Small intestine (tissue), 7 donors: Measurements from ENCODE around the gene MMP24OS. TPM values are rescaled to one million over a fixed set of nuclear protein-coding genes. Genes with fewer than 3 reads are reported as not detected.

Experiments used
- DNase-seq, 2 donors: peaks; one replicate each; pipeline versions ENCODE4 v3.0.0 to v3.0.0-alpha.2; 2013
- FAIRE-seq: peaks from 2 replicates; lab custom pipeline; 2012; peaks lifted over from hg19 to GRCh38; lab: Jason Lieb, UNC
- H3K27ac ChIP-seq, 3 donors: one replicate each; pipeline ENCODE4 v1.5.1; 2013; ENCODE audit warnings: low read length in 2 of 3, mild to moderate bottlenecking in 2 of 3, control low read depth in 1 of 3, inconsistent platforms in 1 of 3, low read depth in 1 of 3, moderate library complexity in 1 of 3
- H3K27me3 ChIP-seq, 3 donors: one replicate each; pipeline ENCODE4 v1.6.1; 2013; ENCODE audit warnings: low read length in 3 of 3, inconsistent platforms in 1 of 3; ENCODE audit not compliant: control insufficient read depth in 3 of 3, insufficient read depth in 3 of 3
- H3K36me3 ChIP-seq, 3 donors: one replicate each; pipeline ENCODE4 v1.6.1; 2013; ENCODE audit warnings: low read length in 3 of 3, inconsistent platforms in 1 of 3, low read depth in 1 of 3, mild to moderate bottlenecking in 1 of 3, moderate library complexity in 1 of 3; ENCODE audit not compliant: control insufficient read depth in 3 of 3, insufficient read depth in 2 of 3
- H3K4me1 ChIP-seq, 3 donors: one replicate each; pipeline ENCODE4 v1.6.1; 2013; ENCODE audit warnings: low read length in 2 of 3, inconsistent platforms in 1 of 3, low read depth in 1 of 3, mild to moderate bottlenecking in 1 of 3, moderate library complexity in 1 of 3; ENCODE audit not compliant: control insufficient read depth in 3 of 3, insufficient read depth in 2 of 3
- H3K4me3 ChIP-seq, 3 donors: one replicate each; pipeline ENCODE4 v1.5.1; 2013; ENCODE audit warnings: low read length in 3 of 3, control low read depth in 1 of 3, inconsistent platforms in 1 of 3, low read depth in 1 of 3, mild to moderate bottlenecking in 1 of 3, moderate library complexity in 1 of 3
- H3K9me3 ChIP-seq, 2 donors: one replicate each; pipeline ENCODE4 v1.6.1; 2013; ENCODE audit warnings: low read depth in 1 of 2, low read length in 1 of 2; ENCODE audit not compliant: control insufficient read depth in 2 of 2, insufficient read depth in 1 of 2
- WGBS, 3 donors: extraction: QIAGEN DNeasy Blood & Tissue Kit; methylation state at CpG; one replicate each; pipeline ENCODE4 v1.1.7; 2013; 5-methylcytosine and 5-hydroxymethylcytosine counted together
- polyA plus RNA-seq, 4 donors: library from polyadenylated mRNA; stranded (reverse) in 3 of 4; unstranded in 1 of 4; fragments of 200-250 nt in 3 of 4; fragments of 120-200 nt in 1 of 4; gene quantifications; one replicate each; pipeline versions ENCODE4 v1.2.1 to v1.2.3, GENCODE V29; 2013
- donor health status: healthy with polysubstance abuse.
- donor health status: control.
- donor health status: control.
- donor health status: Bipolar disorder and iron deficiency.
- donor health status: healthy.

Gene MMP24OS
- polyA plus RNA-seq, 4 donors, result 28.4 to 88.8 (median 56.3) TPM

- FAIRE-seq (no peak), DNase-seq (no peak)
- 9 to 10% (median 10%) methylated on average over 10 of the region's 10 CpGs for WGBS, 3 donors
- Histone ChIP-seq H3K36me3 (peaks cover 9 to 87% (median 15%) of the 10 kb centered on the region in 3 donors), H3K4me1 (peaks cover 0 to 10% (median 0%) of the 10 kb centered on the region in 3 donors), H3K27ac (peak overlapping the region; percentile 82 to 96 (median 96)), H3K4me3 (peak overlapping the region; percentile 39 to 73 (median 72)), H3K9me3 (no peaks in the 10 kb centered on the region), H3K27me3 (no peaks in the 10 kb centered on the region)
These were observed 795 bp downstream of the MMP24OS start for GRCh38 chr20:35277127-35277526.

GRCh38 chr20:35276408-35276807, 1.5 kb downstream of the MMP24OS start:
- H3K27ac ChIP-seq, result no peak overlapping the region
- DNase-seq (no peak), FAIRE-seq (no peak)
- H3K9me3 ChIP-seq, result no peaks in the 10 kb centered on the region
- peaks cover 9 to 85% (median 15%) of the 10 kb centered on the region in 3 donors for H3K36me3 ChIP-seq
- 88 to 93% (median 93%) methylated on average over 6 of the region's 6 CpGs for WGBS, 3 donors
- peak overlapping the region in 1 of 3 donors; percentile 73 for H3K4me3 ChIP-seq
- no peaks in the 10 kb centered on the region for H3K27me3 ChIP-seq
- H3K4me1 ChIP-seq, result peaks cover 0 to 10% (median 0%) of the 10 kb centered on the region in 3 donors

DNA sequence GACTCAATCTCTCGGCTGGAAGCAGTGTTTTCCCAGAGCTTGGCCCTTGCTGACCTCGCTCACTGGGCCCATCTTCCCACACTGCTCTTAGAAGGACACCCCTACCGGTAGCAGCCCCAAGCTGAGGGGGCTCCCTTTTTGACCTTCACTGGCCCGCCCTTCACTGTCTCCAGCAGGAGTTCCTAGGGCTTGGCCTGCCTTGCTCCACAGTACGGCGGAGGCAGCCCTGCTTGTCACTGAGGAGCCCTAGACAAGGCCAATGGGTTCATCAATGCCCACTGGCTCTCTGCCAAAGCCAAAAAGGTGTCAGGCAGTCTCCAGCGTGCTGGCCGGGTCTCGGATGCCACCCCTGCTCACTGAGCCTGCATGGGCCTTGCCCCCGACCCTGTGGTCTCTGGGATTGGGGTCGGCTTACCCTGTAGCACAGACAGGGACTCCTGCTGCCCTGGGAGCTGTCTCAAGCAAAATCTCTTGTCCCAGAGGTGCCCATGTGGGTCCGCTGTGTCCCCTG, 2.1 kb downstream of the MMP24OS start:
- H3K4me3 ChIP-seq, result no peak overlapping the region
- no peaks in the 10 kb centered on the region for H3K27me3 ChIP-seq
- no peak for DNase-seq
- FAIRE-seq, result no peak
- H3K4me1 ChIP-seq, result peaks cover 0 to 10% (median 0%) of the 10 kb centered on the region in 3 donors
- H3K9me3 ChIP-seq, result no peaks in the 10 kb centered on the region
- no peak overlapping the region for H3K27ac ChIP-seq
- peaks cover 9 to 86% (median 14%) of the 10 kb centered on the region in 3 donors for H3K36me3 ChIP-seq
- WGBS, 3 donors, result 89 to 93% (median 92%) methylated on average over 12 of the region's 12 CpGs

GRCh38 chr20:35274172-35275092, 3.5 kb downstream of the MMP24OS start:
- Histone ChIP-seq H3K27me3 (no peaks in the 10 kb centered on the region), H3K4me1 (peaks cover 0 to 12% (median 0%) of the 10 kb centered on the region in 3 donors), H3K36me3 (peaks cover 1 to 86% (median 6%) of the 10 kb centered on the region in 3 donors), H3K4me3 (no peak overlapping the region), H3K27ac (no peak overlapping the region), H3K9me3 (no peaks in the 10 kb centered on the region)
- WGBS, 3 donors, result 90 to 94% (median 93%) methylated on average over 23 to 24 of the region's 24 CpGs
- FAIRE-seq (no peak), DNase-seq (no peak)

DNA sequence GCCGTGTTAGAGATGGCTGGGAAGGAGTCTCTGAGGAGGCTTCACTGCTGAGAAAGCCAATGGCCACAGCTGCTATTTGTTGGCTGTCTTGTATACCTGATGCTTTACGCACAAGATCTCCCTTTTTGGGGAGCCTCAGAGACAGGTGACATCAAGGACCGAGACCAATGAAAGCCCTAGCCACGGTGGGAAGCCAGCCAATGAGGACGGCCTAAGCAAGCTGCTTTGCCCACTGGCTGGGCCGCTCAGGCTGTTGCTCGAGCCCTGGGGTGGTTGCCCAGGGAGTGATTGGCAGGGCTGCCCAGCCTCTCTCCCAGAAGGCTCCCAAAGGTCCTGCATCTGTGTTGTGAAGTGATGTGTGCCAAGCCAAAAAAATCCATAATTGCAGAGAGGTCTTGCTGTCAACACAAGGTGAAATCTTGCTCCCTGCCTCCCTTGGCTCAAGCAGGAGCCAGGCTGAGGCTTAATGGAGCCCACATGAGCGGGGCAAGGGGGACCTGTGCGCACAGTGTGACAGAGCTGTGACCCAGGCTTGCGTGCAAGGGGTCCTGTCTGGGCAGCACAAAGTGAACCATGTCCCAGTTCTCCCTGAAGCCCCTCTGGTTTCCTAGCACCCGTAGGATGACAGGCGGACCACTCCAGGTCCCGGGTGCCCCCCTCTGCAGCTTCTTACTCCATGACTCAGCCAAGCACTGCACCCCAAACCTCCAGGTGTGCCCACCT, 4.3 kb downstream of the MMP24OS start:
- Histone ChIP-seq H3K9me3 (no peaks in the 10 kb centered on the region), H3K36me3 (peaks cover 0 to 81% (median 2%) of the 10 kb centered on the region in 3 donors), H3K4me1 (peaks cover 0 to 13% (median 0%) of the 10 kb centered on the region in 3 donors), H3K27ac (no peak overlapping the region), H3K4me3 (no peak overlapping the region), H3K27me3 (no peaks in the 10 kb centered on the region)
- FAIRE-seq, result no peak
- WGBS, 3 donors, result 84 to 88% (median 86%) methylated on average over 12 to 13 of the region's 13 CpGs
- DNase-seq, result no peak

DNA sequence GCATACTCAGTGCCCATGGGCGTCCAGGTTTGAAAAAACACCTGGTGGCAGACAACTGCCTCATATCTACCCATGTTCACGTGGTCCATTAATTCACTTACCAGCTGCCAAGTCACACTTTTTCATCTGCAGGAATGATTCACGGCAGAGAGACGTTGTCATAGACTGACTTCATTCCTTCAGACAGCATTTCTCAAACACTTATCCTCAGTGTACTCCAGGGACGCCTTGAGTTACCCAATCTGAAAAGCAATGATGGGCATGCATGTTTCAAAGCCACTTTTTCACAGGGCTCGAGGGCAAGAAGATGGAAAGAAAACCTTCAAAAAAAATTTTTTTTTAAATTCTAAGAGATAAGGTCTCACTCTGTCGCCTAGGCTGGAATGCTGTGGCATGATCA, 6.0 kb downstream of the MMP24OS start:
- H3K36me3 ChIP-seq, result peaks cover 2 to 89% (median 3%) of the 10 kb centered on the region in 3 donors
- FAIRE-seq (no peak), DNase-seq (no peak)
- WGBS, 3 donors, result 76 to 79% (median 77%) methylated on average over 7 of the region's 7 CpGs
- no peak overlapping the region for H3K4me3 ChIP-seq
- H3K27me3 ChIP-seq, result no peaks in the 10 kb centered on the region
- H3K27ac ChIP-seq, result no peak overlapping the region
- peaks cover 0 to 11% (median 2%) of the 10 kb centered on the region in 3 donors for H3K4me1 ChIP-seq
- no peaks in the 10 kb centered on the region for H3K9me3 ChIP-seq

- Histone ChIP-seq H3K27ac (no peak overlapping the region), H3K27me3 (no peaks in the 10 kb centered on the region), H3K4me3 (no peak overlapping the region), H3K9me3 (no peaks in the 10 kb centered on the region), H3K36me3 (peaks cover 2 to 89% (median 6%) of the 10 kb centered on the region in 3 donors), H3K4me1 (peaks cover 0 to 4% (median 2%) of the 10 kb centered on the region in 3 donors)
- DNase-seq (no peak), FAIRE-seq (no peak)
- 90 to 97% (median 91%) methylated on average over 19 to 20 of the region's 20 CpGs for WGBS, 3 donors
These were observed 6.6 kb downstream of the MMP24OS start for GRCh38 chr20:35271073-35271882.
